Fibroblast of pulmonary artery (primary cell): Measurements from ENCODE around the gene CHSY1.
"Not testable (repeated sequence)": the region's sequence is repeated elsewhere in the genome, so short reads cannot be mapped to it uniquely, and the experiment has no call there.

Experiments used
- DNase-seq: peaks from one replicate; pipeline ENCODE4 v3.0.0-alpha.2; 2010; ENCODE audit warnings: low read depth
- H3K4me3 ChIP-seq: replicated peaks from 2 replicates; pipeline ENCODE4 v1.5.1; 2011; ENCODE audit warnings: low read depth, mild to moderate bottlenecking, control low read depth, low read length, moderate library complexity
- TF ChIP-seq, protein P1 (sequence below): IDR thresholded peaks from 2 replicates; pipeline ENCODE4 v1.5.1; 2011; ENCODE audit warnings: mild to moderate bottlenecking, control low read depth, low read length, inconsistent platforms; ENCODE audit errors: missing control alignments

Gene CHSY1

DNA sequence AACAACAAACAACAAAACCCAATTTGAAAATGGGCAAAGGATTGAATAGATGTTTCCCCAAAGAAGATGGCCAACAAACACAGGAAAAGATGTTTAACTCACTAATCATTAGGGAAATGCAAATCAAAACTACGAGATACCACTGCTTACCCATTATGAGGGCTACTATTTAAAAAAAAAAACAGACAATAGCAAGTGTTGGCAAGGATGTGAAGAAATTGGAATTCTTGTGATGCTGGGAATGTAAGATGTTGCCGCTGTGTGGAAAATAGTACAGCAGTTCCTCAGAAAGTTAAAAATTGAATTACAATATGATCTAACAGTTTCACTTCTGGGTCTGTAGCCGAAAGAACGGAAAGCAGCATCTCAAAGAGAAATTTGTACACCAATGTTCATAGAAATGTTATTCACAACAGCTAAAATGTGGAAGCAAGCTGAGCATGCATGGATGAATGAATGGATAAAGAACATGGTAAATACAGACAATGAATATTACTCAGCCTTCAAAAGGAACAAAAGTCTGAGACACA lies 121.9 kb downstream of the CHSY1 start:
- H3K4me3 ChIP-seq: no peak overlapping the region
- no peak for DNase-seq
- TF ChIP-seq, protein P1, sequence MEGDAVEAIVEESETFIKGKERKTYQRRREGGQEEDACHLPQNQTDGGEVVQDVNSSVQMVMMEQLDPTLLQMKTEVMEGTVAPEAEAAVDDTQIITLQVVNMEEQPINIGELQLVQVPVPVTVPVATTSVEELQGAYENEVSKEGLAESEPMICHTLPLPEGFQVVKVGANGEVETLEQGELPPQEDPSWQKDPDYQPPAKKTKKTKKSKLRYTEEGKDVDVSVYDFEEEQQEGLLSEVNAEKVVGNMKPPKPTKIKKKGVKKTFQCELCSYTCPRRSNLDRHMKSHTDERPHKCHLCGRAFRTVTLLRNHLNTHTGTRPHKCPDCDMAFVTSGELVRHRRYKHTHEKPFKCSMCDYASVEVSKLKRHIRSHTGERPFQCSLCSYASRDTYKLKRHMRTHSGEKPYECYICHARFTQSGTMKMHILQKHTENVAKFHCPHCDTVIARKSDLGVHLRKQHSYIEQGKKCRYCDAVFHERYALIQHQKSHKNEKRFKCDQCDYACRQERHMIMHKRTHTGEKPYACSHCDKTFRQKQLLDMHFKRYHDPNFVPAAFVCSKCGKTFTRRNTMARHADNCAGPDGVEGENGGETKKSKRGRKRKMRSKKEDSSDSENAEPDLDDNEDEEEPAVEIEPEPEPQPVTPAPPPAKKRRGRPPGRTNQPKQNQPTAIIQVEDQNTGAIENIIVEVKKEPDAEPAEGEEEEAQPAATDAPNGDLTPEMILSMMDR: no peak

- TF ChIP-seq, protein P1: no peak
- no peak overlapping the region for H3K4me3 ChIP-seq
- peak; percentile 96 for DNase-seq
Measured at GRCh38 chr15:101128221-101129015, 123.4 kb downstream of the CHSY1 start.

DNA sequence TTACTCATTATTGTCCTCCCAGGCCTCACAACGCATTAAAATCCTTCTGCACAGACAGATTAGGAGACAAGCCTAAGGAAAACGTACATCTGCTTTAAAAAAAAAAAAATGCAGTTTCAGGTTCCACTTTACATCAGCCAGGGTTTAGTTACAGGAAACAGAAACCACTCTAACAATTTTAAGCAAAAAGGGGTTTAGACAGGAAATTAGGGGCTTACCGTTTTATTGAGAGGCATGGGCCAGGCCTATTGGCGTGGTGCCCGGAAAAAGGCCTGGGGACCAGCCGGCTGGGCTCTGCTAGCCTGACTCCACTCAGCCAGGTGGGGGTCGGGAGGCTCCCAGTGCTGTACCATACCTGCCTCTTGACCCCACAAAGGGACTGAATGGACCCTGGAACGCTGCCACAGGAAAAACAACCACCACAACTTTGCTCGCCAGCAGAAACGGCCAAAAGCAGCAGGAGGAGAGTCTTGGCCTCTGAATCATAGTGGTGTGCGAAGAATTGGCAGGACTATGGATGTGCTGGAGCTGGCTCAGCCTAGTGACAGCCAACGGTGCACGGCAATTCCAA lies 124.3 kb downstream of the CHSY1 start:
- peak; percentile 96 for DNase-seq
- H3K4me3 ChIP-seq: peak overlapping the region; percentile 6
- TF ChIP-seq, protein P1: no peak

GRCh38 chr15:101126618-101127505 lies 125.0 kb downstream of the CHSY1 start:
- TF ChIP-seq, protein P1: no peak
- no peak overlapping the region for H3K4me3 ChIP-seq
- DNase-seq: peak; percentile 61

DNA sequence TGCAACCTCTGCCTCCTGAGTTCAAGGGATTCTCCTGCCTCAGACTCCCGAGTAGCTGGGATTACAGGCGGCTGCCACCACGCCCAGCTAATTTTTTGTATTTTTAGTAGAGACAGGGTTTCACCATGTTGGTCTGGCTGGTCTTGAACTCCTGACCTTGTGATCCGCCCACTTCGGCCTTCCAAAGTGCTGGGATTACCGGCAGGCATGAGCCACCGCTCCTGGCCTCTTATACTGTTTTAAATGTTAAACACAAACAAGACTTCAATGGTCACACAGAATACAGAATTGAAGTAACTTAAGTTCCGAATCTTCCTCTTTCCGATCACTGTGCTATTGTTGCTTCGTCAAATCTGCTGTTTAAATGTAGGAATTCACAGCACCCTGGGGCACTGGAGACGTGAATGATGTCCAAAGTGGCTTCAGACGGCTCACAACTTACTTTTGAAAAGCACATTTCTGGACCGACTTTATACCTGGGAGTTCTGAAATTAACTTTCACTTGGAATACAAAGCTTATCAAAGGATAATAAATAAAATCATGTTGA lies 125.9 kb downstream of the CHSY1 start:
- H3K4me3 ChIP-seq, DNase-seq: not testable (repeated sequence)
